KOPT-K1 (cell line): ENCODE data around the gene ZNF266.

Source experiments
- H3K27ac ChIP-seq: fragments of 200-600 bp; sonication (generic); 2 replicates; pipeline ENCODE4 v1.5.1; 2016; ENCODE audit warnings: antibody characterized with exemption, mild to moderate bottlenecking, low read depth, low read length; ENCODE audit not compliant: poor library complexity, severe bottlenecking
- H3K36me3 ChIP-seq: fragments of 200-600 bp; sonication (generic); 2 replicates; pipeline ENCODE4 v1.5.1; 2017; ENCODE audit warnings: antibody characterized with exemption, mild to moderate bottlenecking, low read length, moderate library complexity; ENCODE audit not compliant: insufficient read depth
- H3K9me3 ChIP-seq: fragments of 200-600 bp; sonication (generic); 2 replicates; pipeline ENCODE4 v1.5.1; 2017; ENCODE audit warnings: antibody characterized with exemption, low read length, mild to moderate bottlenecking; ENCODE audit not compliant: insufficient read depth, poor library complexity, severe bottlenecking

ZNF266 gene

GRCh38 chr19:9381361-9381785, 54.0 kb downstream of the ZNF266 start:
- Histone ChIP-seq H3K36me3 (peaks cover 70% of the 10 kb centered on the region), H3K9me3 (peaks cover 93% of the 10 kb centered on the region), H3K27ac (no peak overlapping the region)

- H3K9me3 ChIP-seq, result peaks cover 48% of the 10 kb centered on the region
- no peak overlapping the region for H3K27ac ChIP-seq
- no peaks in the 10 kb centered on the region for H3K36me3 ChIP-seq
These were observed 64.4 kb downstream of the ZNF266 start for GRCh38 chr19:9370738-9371619.

- peaks cover 5% of the 10 kb centered on the region; the same call in 1 of the 2 replicates for H3K36me3 ChIP-seq
- peaks cover 52% of the 10 kb centered on the region for H3K9me3 ChIP-seq
- no peak within 1 kb of the TSS for H3K27ac ChIP-seq
These were observed 72.5 kb downstream of the ZNF266 start, which contains the start of gene ZNF177 for GRCh38 chr19:9362905-9363304. Gene ZNF177 (plus strand): TSS chr19:9363013. CDS start chr19:9378312, 15,299 bp downstream.
